Measurements from ENCODE around the gene PANK2.
A peak's percentile ranks its signal among the peaks of the same experiment; 100 is the strongest.
"Not testable (repeated sequence)": the region's sequence is repeated elsewhere in the genome, so short reads cannot be mapped to it uniquely, and the experiment has no call there.

The PANK2 gene

DNA sequence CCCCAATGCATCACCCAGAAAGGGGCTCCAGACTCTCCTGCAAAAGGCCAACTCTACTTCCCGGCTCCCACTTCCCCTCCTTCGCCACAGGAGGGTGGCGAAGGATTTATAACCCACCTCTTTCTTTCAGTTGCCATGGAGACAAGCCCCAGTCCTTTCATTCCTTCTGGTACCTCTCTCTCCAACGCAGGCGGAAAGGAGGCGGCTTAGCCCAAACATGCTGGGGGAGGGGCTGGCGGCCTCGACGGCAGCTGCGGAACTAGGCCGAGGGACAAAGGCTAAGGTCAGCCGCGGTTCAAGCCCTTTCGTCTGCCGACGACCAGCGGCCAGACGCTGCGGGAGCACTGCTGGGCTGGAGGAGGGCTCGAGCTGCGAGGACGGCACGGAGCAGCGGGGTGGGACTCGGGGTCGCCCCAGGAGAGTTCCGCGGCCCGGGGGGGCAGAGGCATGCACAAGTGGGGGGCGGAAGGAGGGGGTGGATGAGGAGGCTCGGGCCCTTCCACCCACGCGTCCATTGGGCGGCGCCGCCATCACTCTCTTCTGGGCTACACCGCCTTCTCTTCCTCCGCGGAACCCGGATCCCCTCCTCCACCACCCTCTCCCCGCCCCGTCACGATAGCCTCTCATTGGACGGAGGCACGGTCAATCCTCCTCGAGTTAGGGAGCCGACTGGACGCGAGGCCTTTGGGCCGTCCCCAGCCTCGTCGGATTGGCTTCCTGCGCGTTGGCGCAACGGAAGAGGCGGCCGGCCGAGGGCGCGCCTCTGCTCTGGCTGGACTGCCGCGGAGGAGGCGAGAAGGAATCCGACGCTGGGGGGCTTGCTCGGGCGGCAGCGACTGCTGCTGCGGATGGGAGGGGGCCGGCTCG lies at the start of gene PANK2:
TSS of gene PANK2 (plus strand) at position 766 of the 867 bp plus-strand sequence.
- DNase-seq (ENCODE audit: low read depth in 2 of 2): peak; percentile 92 to 95

DNA sequence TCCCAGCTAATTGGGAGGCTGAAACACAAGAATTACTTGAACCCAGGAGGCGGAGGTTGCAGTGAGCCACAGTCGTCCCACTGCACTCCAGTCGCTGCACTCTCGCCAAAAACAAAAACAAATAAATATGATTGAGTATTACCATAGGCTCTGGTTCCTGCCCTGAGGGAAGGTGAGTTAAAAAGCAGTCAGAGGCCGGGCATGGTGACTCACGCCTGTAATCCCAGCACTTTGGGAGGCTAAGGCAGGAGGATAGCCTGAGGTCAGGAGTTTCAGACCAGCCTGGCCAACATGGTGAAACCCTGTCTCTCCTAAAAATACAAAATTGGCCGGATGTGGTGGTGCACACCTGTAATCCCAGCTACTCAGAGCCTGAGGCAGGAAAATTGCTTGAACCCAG lies 49.0 kb upstream of the PANK2 start:
- not testable (repeated sequence) for DNase-seq (ENCODE audit: low read depth in 2 of 2)

DNA sequence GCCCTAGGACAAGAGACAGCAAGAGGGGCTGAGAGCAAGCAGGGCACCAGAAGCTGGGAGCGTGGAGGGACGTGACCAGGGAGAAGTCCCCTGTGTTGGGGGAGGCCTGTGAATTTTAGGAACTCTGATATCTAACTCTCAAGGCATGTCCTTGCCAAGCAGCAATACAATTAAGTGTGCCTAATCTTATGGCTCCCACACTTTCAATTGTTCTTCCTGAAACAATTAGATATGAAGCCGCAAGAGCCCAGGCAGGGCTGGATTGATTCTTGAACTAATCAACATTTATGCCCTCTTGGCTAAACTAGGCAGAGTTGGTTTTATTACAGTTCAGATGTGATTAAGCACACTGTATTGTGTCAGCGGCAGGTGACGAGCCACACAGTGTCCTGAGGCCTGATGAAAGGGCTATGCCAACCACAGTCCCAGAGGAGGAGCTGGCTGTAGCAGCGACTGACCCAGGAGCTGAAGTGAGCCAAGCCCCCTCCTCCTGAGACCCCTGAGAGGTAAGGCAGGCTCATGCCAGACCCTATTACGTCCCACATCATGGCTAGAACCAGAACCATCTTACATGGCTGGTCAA lies 46.7 kb upstream of the PANK2 start:
- DNase-seq (ENCODE audit: low read depth in 2 of 2): no peak

DNA sequence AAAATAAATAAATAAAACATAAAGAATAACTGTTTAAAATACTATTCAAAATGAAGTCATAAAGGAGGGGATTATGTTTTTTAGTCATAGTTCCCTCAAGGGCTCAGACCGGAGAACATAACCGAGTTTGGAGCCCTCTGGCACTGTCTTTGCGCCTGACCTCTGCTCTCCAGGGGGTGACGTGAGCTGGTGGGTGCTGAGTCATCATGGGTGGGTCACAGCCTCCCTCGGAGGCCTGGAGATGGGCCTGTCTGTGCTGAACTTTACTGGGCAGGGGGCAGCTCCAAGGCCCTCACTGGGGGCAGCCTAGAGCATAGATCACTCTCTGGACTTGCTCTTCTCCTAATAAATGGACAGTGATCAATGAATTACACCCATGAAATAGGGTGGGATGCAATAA lies 45.7 kb upstream of the PANK2 start:
- DNase-seq (ENCODE audit: low read depth in 2 of 2): no peak

DNA sequence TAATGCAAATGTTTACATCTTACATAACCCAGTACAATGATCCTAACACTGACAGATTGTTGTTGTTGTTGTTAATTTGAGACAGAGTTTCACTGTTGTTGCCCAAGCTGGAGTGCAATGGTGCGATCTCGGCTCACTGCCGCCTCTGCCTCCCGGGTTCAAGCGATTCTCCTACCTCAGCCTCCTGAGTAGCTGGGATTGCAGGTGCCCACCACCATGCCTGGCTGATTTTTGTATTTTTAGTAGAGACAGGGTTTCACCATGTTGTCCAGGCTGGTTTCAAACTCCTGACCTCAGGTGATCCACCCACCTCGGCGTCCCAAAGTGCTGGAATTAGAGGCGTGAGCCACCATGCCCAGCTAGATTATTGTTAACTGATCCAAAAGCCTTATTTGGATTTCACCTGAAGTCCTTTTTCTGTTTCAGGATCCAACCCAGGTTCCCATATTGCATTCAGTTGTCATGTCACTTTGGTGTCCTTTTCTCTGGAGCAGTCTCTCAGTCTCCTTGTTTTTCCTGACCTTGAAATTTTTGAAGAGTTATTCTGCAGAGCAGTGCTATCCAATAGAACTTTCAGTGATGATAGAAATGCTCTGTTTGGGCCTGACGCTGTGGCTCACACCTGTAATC lies 45.1 kb upstream of the PANK2 start:
- not testable (repeated sequence) for DNase-seq (ENCODE audit: low read depth in 2 of 2)

DNA sequence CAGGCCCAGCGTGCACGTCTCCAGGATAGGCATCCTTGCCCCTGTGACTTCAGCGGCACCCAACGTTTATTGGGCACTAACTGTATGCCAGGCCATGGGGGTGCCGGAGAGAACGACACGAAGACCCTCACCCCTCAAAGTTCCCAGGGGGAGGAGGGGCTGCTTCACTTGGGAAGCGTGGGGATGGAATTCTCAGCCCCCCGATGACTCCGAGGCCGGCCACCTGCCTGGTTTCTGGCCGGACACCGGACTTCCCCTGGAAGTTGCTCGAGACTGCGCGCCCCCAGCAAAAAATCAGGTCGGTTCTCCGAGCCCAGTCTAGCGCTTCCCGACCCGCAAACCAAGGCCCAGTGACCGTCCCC lies 42.8 kb upstream of the PANK2 start:
- DNase-seq (ENCODE audit: low read depth in 2 of 2): no peak

DNA sequence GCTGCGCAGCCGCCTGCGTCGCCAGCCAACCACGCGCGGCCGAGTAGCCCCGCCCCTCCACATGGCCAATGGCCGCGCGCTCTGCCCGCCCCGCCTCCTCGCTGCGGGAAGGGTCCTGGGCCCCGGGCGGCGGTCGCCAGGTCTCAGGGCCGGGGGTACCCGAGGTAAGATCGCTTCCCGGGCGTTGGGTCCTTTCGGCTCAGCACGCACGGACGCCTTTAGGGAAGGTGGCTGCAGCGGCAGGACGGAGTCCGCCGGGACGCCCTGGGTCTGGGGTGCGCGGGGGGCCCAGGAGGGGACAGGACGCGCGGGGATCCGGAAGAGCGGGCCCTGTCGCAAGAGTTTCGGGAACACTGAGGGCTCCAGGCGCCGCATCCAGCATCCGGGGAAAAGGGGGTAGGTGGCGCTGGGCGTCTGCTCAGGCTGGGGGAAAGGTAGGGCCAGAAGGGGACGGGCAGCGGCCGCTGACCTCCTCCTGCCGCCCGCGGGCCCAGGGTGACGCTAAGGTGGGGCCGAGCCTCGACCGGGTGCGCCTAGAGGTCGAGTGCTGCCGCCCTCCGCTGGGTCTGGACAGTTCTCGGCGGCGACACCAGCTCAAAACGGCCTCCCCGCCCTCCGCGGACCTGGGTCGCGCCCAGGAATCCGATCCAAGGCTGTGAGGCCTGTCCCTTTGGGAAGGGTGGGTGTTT lies 42.3 kb upstream of the PANK2 start, which contains the start of gene MAVS:
TSS of gene MAVS (plus strand) at position 95 of the 689 bp plus-strand sequence. CDS start 7,791 bp downstream, outside the sequence.
- peak; percentile 55 to 70 for DNase-seq (ENCODE audit: low read depth in 2 of 2)

DNA sequence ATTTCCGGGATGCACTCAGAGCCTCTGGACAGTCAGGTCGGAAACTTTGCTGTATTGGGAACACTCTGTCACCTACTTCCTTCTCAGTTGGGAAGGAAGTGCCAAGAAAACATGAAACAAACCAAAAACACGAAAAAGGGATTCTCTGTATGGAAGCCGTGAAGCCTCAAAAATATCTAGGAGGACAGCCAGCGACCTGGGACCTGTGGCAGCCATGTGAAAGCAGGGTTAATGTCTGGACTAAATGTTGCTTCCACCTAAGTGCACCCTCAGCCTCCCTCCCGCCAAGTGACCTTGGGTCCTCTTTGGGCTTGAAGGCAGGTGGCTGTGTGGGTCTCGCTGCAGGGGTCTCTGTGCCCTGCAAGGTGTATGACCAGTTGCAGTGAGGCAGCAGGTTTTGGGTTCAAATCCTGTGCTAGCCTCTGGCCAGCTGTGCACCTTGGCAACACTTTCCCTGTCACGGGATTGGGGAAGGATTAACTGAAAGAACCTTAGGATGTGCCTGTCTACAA lies 41.7 kb upstream of the PANK2 start:
- DNase-seq (ENCODE audit: low read depth in 2 of 2): no peak

DNA sequence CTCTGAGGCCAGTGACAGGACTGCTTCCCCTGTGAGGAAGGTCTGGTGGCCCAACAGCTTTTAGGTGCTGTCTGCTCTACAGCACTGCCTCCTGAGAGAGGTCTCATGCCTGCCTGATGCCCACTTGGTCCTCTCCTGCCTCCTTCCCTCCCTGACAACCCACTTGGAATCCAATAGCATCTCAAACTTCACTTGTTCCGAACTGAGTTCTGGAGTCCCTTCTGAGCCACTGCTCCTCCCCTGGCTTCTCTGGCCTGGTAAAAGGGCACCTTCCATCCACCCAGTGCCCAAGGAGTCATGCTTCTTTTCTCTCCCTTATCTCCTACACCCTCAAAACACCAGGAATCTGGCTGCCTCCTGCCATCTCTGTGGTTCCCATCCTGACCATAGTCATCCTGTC lies 40.6 kb upstream of the PANK2 start:
- DNase-seq (ENCODE audit: low read depth in 2 of 2): no peak

DNA sequence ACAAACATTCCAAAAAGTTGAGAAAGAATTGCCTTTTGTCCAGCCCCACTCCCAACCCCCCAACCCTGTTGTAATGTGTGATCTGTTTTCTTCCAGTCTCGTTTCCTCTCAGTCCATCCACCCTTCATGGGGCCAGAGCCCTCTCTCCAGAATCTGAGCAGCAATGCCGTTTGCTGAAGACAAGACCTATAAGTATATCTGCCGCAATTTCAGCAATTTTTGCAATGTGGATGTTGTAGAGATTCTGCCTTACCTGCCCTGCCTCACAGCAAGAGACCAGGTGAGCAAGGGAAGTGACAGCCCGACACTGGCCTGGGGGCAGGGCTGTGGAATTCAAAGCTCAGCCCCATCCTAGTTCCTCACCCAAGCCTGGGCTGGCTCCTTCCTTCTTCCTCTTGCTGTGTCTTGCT lies 34.7 kb upstream of the PANK2 start:
- no peak for DNase-seq (ENCODE audit: low read depth in 2 of 2)

DNA sequence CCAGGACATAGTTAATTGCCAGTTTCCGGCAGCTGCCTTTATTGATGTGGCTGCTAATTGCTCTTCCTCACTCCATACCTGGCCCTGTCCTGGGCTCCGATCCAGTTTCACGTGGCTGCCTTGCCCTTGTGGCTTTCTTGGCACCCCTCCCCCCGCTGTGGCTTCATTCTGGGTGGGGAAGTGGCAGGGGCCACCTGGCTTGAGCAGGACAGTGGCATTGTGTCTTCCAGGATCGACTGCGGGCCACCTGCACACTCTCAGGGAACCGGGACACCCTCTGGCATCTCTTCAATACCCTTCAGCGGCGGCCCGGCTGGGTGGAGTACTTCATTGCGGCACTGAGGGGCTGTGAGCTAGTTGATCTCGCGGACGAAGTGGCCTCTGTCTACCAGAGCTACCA lies 31.8 kb upstream of the PANK2 start:
- no peak for DNase-seq (ENCODE audit: low read depth in 2 of 2)

DNA sequence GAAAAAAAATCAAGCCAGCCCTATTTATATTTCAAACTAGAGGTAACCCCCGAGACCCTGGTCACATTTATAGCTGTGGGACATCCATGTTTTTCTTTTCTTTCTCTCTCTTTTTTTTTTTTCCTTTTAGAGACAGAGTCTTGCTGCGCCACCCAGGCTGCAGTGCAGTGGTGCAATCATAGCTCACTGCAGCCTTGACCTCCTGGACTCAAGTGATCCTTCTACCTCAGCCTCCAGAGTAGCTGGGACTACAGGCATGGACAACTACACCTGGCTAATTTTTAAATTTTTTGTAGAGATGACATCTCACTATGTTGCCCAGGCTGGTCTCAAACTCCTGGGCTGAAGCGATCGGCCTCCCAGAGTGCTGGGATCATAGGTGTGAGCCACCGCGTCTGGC lies 30.5 kb upstream of the PANK2 start:
- DNase-seq (ENCODE audit: low read depth in 2 of 2): no peak

DNA sequence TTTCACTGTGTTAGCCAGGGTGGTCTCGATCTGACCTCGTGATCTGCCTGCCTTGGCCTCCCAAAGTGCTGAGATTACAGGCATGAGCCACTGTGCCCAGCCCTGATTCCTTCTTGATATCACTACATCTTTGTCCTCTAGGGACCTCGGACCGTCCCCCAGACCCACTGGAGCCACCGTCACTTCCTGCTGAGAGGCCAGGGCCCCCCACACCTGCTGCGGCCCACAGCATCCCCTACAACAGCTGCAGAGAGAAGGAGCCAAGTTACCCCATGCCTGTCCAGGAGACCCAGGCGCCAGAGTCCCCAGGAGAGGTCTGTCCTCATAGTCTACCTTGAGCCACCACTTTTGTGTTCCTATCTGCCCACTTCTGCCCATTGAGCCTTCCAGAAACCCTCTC lies 28.0 kb upstream of the PANK2 start:
- no peak for DNase-seq (ENCODE audit: low read depth in 2 of 2)

DNA sequence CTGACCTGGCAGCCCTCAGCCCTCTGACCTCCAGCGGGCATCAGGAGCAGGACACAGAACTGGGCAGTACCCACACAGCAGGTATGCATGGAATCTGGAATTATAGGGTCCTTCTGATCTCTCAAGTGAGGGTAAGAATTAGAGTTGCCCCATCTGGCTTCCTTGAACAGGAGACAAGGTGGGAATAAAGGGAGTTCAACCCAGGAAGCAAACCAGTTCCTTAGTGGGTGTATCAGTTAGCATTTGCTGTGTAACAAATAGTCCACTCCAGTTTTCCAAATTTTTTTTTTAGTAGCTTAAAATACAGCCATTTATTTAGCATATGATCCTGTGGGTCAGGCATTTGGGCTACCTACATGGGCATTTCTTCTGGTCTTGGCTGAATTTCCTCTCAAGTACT lies 26.9 kb upstream of the PANK2 start:
- DNase-seq (ENCODE audit: low read depth in 2 of 2): no peak

DNA sequence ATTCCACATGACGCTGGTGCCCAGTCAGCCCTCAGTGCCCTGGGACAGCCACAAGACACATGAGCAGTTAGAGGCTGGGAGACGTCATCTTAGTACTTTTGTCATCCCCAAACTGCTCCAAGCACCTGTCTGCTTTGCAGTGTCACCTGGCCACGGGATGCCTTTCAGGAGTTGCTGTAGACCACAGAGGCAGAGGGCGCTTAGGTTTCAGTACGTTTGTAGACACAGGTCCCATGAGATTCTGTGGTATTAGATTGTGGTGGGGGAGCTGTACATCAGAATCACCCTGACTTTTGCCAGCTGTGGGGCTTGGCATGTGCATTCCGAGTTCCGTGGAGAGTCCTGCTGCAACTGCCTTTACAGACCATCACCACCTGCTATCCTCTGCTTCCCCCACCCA lies 25.9 kb upstream of the PANK2 start:
- DNase-seq (ENCODE audit: low read depth in 2 of 2): no peak

DNA sequence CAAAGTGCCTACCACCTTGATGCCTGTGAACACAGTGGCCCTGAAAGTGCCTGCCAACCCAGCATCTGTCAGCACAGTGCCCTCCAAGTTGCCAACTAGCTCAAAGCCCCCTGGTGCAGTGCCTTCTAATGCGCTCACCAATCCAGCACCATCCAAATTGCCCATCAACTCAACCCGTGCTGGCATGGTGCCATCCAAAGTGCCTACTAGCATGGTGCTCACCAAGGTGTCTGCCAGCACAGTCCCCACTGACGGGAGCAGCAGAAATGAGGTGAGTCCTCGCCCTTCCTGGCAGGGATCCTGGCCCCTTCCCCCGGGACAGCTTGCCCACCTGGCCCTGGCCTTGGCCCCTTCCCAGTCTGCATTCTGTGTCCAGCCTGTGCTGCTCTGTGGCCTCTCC lies 24.7 kb upstream of the PANK2 start:
- no peak for DNase-seq (ENCODE audit: low read depth in 2 of 2)

DNA sequence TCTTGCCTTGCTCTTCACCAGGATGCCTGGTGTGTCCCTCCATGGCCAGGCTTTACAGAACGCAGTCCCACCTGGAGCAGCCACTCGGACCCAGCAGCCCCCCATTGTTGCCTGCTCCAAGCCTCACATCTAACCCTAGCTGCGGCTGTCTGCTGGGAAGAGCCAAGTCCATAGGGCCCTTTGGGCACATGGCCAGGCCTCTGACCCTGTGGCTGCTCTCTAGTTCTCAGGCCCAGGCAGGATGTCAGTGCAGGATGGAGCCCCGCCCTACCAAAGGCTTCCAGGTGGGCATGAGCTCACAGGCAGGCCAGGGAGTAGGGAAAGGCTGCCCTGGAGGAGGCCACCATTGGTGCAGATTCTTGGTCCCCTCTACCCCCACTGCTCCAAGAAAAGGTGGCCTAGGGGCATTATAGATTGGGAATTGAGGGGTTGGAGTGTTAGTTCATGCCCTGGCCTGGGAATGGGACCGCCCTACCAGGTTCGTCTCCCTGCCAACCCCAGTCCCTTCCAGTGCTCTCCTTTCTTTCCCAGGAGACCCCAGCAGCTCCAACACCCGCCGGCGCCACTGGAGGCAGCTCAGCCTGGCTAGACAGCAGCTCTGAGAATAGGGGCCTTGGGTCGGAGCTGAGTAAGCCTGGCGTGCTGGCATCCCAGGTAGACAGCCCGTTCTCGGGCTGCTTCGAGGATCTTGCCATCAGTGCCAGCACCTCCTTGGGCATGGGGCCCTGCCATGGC lies 23.9 kb upstream of the PANK2 start:
- DNase-seq (ENCODE audit: low read depth in 2 of 2): no peak

DNA sequence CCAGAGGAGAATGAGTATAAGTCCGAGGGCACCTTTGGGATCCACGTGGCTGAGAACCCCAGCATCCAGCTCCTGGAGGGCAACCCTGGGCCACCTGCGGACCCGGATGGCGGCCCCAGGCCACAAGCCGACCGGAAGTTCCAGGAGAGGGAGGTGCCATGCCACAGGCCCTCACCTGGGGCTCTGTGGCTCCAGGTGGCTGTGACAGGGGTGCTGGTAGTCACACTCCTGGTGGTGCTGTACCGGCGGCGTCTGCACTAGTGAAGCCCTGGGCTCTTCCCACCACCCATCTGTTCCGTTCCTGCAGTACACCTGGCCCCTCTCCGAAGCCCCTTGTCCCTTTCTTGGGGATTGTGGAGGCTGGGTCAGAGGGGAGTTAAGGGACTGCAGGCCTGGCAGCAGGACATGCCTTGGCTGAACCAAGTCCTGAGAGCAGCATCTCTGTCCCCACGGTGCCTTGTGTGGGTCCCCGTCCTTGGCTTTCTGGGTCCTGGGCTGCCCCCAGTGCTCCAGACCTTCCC lies 23.2 kb upstream of the PANK2 start:
- DNase-seq (ENCODE audit: low read depth in 2 of 2): no peak

DNA sequence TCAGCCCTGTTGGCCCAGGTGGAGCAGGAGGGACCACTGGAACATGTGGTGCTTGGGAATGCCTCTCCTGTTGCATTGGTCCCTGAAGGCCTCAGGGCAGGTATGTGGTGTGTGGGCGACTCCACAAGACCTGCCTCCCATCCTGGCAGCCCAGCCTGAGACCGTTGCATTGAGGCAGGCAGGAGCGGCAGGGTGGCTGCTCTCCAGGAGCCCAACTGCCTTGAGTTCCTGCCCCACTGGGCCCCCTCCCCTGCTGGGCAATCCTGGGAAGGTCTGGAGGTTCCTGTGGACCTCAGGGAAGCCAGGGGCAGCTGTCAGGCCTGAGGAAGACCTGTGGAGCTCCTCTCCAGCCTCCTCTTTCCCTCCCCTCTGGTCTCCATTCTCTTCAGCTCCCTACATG lies 22.7 kb upstream of the PANK2 start:
- no peak for DNase-seq (ENCODE audit: low read depth in 2 of 2)

DNA sequence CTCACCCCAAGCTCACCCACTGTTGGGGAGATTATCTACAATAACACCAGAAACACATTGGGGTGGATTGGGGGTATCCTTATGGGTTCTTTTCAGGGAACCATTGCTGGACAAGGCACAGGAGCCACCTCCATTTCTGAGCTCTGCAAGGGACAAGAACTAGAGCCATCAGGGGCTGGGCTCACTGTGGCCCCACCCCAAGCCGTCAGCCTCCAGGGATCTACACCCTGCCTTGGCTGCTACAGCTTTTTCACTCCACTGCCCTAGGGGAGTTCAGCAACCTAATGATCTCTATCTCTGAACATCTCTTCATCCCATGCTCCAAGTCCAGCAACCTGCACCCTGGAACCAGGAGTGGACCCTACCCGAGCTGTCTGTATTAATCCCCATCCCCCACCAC lies 21.4 kb upstream of the PANK2 start:
- DNase-seq (ENCODE audit: low read depth in 2 of 2): no peak

All from stimulated activated CD8-positive, alpha-beta memory T cell treated with anti-CD3 and anti-CD28 coated beads, Interleukin-15, amount 100 ng/mL, for 4 hours (primary cell).